ENCODE measurements around the gene SRXN1. TPM values are rescaled to one million over a fixed set of nuclear protein-coding genes. Genes with fewer than 3 reads are reported as not detected.
"Not testable (repeated sequence)": the region's sequence is repeated elsewhere in the genome, so short reads cannot be mapped to it uniquely, and the experiment has no call there.

SRXN1 gene
- total RNA-seq, 1 experiment from 2014 or later, result 42.6 TPM

GRCh38 chr20:642398-643174 is 10.4 kb downstream of the SRXN1 start:
- Mint-ChIP-seq H3K36me3 (ENCODE audit: insufficient read depth, unreplicated experiment) (peaks cover 17% of the 10 kb centered on the region), H3K27ac (ENCODE audit: low read depth, unreplicated experiment) (no peak overlapping the region), H3K4me1 (ENCODE audit: insufficient read depth, unreplicated experiment) (no peaks in the 10 kb centered on the region), H3K27me3 (ENCODE audit: insufficient read depth, unreplicated experiment) (peaks cover 11% of the 10 kb centered on the region), H3K9me3 (ENCODE audit: unreplicated experiment) (no peaks in the 10 kb centered on the region), H3K4me3 (ENCODE audit: unreplicated experiment) (no peak overlapping the region)
- ChIA-PET CTCF (interaction anchor here (0.7 kb wide), 1 partner anchor 184 kb away, joined by 3 read pairs; no protein-coding TSS in a partner anchor), POLR2A (no interaction called here)
- intact Hi-C loops (cut with micrococcal nuclease), result no loop called here
- no peak for TF ChIP-seq CTCF (IDR thresholded peaks at IDR 0.05; ENCODE audit: unreplicated experiment)
- no TSS peak for BruUV-seq (replicated peaks)
- DNase-seq (ENCODE audit: unreplicated experiment), result no peak

DNA sequence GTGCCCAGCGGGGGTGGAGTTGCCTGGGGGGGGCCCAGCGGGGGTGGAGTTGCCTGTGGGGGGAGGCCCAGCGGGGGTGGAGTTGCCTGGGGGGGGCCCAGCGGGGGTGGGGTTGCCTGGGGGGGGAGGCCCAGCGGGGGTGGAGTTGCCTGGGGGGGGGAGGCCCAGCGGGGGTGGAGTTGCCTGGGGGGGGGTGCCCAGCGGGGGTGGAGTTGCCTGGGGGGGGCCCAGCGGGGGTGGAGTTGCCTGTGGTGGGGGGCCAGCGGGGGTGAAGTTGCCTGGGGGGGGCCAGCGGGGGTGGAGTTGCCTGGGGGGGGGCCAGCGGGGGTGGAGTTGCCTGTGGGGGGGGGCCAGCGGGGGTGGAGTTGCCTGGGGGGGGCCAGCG is 11.0 kb downstream of the SRXN1 start:
- BruUV-seq (replicated peaks); H3K4me1 Mint-ChIP-seq (ENCODE audit: insufficient read depth, unreplicated experiment); DNase-seq (ENCODE audit: unreplicated experiment); H3K9me3 Mint-ChIP-seq (ENCODE audit: unreplicated experiment); H3K4me3 Mint-ChIP-seq (ENCODE audit: unreplicated experiment); intact Hi-C loops (cut with micrococcal nuclease); H3K27ac Mint-ChIP-seq (ENCODE audit: low read depth, unreplicated experiment): not testable (repeated sequence)
- peaks cover 11% of the 10 kb centered on the region for H3K27me3 Mint-ChIP-seq (ENCODE audit: insufficient read depth, unreplicated experiment)
- ChIA-PET CTCF (interaction anchor here (0.6 kb wide), 1 partner anchor 547 kb away, joined by 3 read pairs; no protein-coding TSS in a partner anchor), POLR2A (interaction anchor here (1.4 kb wide), 1 partner anchor 9 kb away, joined by 4 read pairs; no protein-coding TSS in a partner anchor)
- H3K36me3 Mint-ChIP-seq (ENCODE audit: insufficient read depth, unreplicated experiment), result peaks cover 11% of the 10 kb centered on the region

- no peaks in the 10 kb centered on the region for H3K4me1 Mint-ChIP-seq (ENCODE audit: insufficient read depth, unreplicated experiment)
- intact Hi-C loops (cut with micrococcal nuclease), result no loop called here
- CTCF ChIA-PET, result interaction anchor here (0.6 to 2.2 kb wide), 3 partner anchors 80 to 546 kb away, joined by 3 to 11 read pairs (median 4); no protein-coding TSS in a partner anchor
- no peak for TF ChIP-seq CTCF (IDR thresholded peaks at IDR 0.05; ENCODE audit: unreplicated experiment)
- H3K9me3 Mint-ChIP-seq (ENCODE audit: unreplicated experiment), result no peaks in the 10 kb centered on the region
- H3K27ac Mint-ChIP-seq (ENCODE audit: low read depth, unreplicated experiment), result no peak overlapping the region
- H3K4me3 Mint-ChIP-seq (ENCODE audit: unreplicated experiment), result no peak overlapping the region
- DNase-seq (ENCODE audit: unreplicated experiment), result no peak
- peaks cover 6% of the 10 kb centered on the region for H3K36me3 Mint-ChIP-seq (ENCODE audit: insufficient read depth, unreplicated experiment)
- BruUV-seq (replicated peaks), result no TSS peak
- H3K27me3 Mint-ChIP-seq (ENCODE audit: insufficient read depth, unreplicated experiment), result peaks cover 11% of the 10 kb centered on the region
- POLR2A ChIA-PET, result interaction anchor here (1.4 kb wide), 1 partner anchor 9 kb away, joined by 4 read pairs; no protein-coding TSS in a partner anchor
Measured at GRCh38 chr20:641516-641875, 11.5 kb downstream of the SRXN1 start.

DNA sequence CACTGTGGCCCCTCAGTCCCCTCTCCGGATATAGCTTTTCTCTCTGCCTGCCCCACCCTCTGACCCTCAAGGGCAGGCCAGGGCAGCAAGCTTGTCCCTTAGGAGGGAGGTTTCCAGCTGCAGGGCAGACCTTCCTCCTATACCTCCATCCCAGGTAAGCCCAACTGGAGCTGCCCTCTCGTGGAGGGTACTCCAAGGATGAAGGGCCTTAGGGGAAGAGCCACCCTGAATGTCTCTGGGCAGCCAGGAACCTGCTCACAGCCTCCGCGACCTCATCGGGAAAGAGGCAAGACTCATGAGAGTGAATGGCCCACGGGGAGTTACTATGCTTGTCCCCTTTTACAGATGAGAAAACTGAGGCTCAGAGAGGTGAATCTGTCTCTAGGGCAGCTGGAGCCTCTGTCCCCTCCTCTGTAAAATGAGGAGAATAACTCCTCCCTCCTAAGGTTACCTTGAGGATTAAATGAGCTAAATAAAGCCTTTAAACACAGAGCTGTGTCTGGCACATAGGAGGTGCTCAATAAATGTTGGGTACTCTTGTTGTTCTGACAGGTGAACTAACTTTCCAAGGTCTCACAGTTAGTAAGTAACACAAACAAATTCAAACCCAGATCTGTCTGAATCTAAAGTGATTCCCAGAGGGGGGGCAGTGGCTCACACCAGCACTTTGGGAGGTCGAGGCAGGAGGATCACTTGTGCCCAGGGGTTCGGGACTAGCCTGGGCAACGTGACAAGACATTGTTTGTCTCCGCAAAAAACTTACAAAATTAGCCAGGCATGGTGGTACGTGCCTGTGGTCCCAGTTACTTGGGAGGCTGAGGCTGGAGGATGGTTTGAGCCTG is 12.1 kb downstream of the SRXN1 start:
- peaks cover 11% of the 10 kb centered on the region for H3K27me3 Mint-ChIP-seq (ENCODE audit: insufficient read depth, unreplicated experiment)
- no peak for TF ChIP-seq CTCF (IDR thresholded peaks at IDR 0.05; ENCODE audit: unreplicated experiment)
- ChIA-PET CTCF (interaction anchor here (0.6 to 2.2 kb wide), 6 partner anchors 15 to 546 kb away, joined by 3 to 11 read pairs (median 4); no protein-coding TSS in a partner anchor), POLR2A (interaction anchor here (1.4 to 1.5 kb wide), 2 partner anchors 10 to 17 kb away, joined by 4 read pairs; no protein-coding TSS in a partner anchor)
- no TSS peak for BruUV-seq (replicated peaks)
- no peaks in the 10 kb centered on the region for H3K4me1 Mint-ChIP-seq (ENCODE audit: insufficient read depth, unreplicated experiment)
- no peak for DNase-seq (ENCODE audit: unreplicated experiment)
- no peak overlapping the region for H3K27ac Mint-ChIP-seq (ENCODE audit: low read depth, unreplicated experiment)
- no peak overlapping the region for H3K4me3 Mint-ChIP-seq (ENCODE audit: unreplicated experiment)
- peaks cover 6% of the 10 kb centered on the region for H3K36me3 Mint-ChIP-seq (ENCODE audit: insufficient read depth, unreplicated experiment)
- no peaks in the 10 kb centered on the region for H3K9me3 Mint-ChIP-seq (ENCODE audit: unreplicated experiment)
- intact Hi-C loops (cut with micrococcal nuclease), result no loop called here

Data from MCF 10A (cell line).